SK-N-MC (cell line): Measurements from ENCODE around the gene RHOG.

Experiments
- DNase-seq: peaks from one replicate; pipeline ENCODE4 v3.0.0-alpha.2; 2011; ENCODE audit warnings: low read depth, low spot score
- H3K27ac ChIP-seq: fragments of 200-600 bp; sonication (generic); 2 replicates; pipeline ENCODE4 v1.5.1; 2016; ENCODE audit warnings: mixed run types
- H3K36me3 ChIP-seq: fragments of 200-600 bp; sonication (generic); 2 replicates; pipeline ENCODE4 v1.6.1; 2017; ENCODE audit warnings: antibody characterized with exemption, low read length, mixed read lengths; ENCODE audit not compliant: insufficient read depth
- H3K4me3 ChIP-seq: fragments of 200-600 bp; sonication (generic); 2 replicates; pipeline ENCODE4 v1.5.1; 2016
- H3K9ac ChIP-seq: fragments of 200-600 bp; sonication (generic); 2 replicates; pipeline ENCODE4 v1.8.0; 2017; ENCODE audit warnings: mixed run types, mixed read lengths; ENCODE audit not compliant: insufficient read length
- H3K9me3 ChIP-seq: fragments of 200-600 bp; sonication (generic); 2 replicates; pipeline ENCODE4 v1.6.1; 2017; ENCODE audit warnings: low read depth, mild to moderate bottlenecking, antibody characterized with exemption, low read length, moderate library complexity, mixed read lengths
- EZH2 ChIP-seq: fragments of 200-600 bp; sonication (generic); IDR thresholded peaks from one replicate; pipeline ENCODE4 v1.6.1; 2017; ENCODE audit warnings: antibody characterized with exemption
- FOXP2 ChIP-seq: optimal IDR thresholded peaks from 2 replicates; pipeline ENCODE3; 2011; ENCODE audit warnings: mild to moderate bottlenecking, moderate library complexity; ENCODE audit not compliant: insufficient read depth; ENCODE audit errors: extremely low read length, control extremely low read depth
- POLR2AphosphoS5 ChIP-seq: IDR thresholded peaks from 2 replicates; pipeline ENCODE4 v1.6.1; 2012; ENCODE audit warnings: mild to moderate bottlenecking, low read depth, low read length, borderline replicate concordance

RHOG gene

DNA sequence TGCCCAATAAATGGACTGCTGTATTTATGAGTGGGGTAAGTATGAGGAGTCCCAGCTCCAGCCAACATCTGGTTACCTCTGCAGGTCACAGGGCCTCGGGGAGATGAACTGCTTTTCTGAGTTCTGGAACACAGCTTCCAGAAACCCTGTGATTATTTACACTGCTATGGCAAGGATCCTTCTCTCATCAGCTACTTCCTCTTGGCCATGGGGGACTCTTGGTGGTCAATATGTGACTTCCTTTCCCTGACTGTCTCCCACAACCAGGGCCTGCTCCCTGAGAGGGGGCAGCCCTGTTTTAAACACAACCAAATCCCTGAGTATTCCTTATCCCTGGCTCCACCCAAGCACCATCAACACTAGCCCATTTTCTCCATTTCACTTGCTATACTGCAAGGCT lies 10.0 kb downstream of the RHOG start:
- peaks cover 23% of the 10 kb centered on the region; the same call in 1 of the 2 replicates for H3K36me3 ChIP-seq
- no peak overlapping the region for H3K4me3 ChIP-seq
- DNase-seq: no peak
- H3K9ac ChIP-seq: no peak overlapping the region
- no peaks in the 10 kb centered on the region for H3K9me3 ChIP-seq
- H3K27ac ChIP-seq: no peak overlapping the region
- TF ChIP-seq EZH2 (no peak), POLR2AphosphoS5 (no peak), FOXP2 (no peak)

GRCh38 chr11:3830088-3830487 lies 10.7 kb downstream of the RHOG start:
- Histone ChIP-seq H3K9ac (no peak overlapping the region), H3K36me3 (peaks cover 22% of the 10 kb centered on the region; the same call in 1 of the 2 replicates), H3K4me3 (no peak overlapping the region), H3K9me3 (no peaks in the 10 kb centered on the region), H3K27ac (no peak overlapping the region)
- no peak for TF ChIP-seq FOXP2
- no peak for DNase-seq

- no peak for DNase-seq
- Histone ChIP-seq H3K27ac (no peak overlapping the region), H3K36me3 (peaks cover 18% of the 10 kb centered on the region; the same call in 1 of the 2 replicates), H3K9ac (no peak overlapping the region), H3K9me3 (no peaks in the 10 kb centered on the region), H3K4me3 (no peak overlapping the region)
- no peak for TF ChIP-seq POLR2AphosphoS5
- TF ChIP-seq FOXP2: no peak
Observed at GRCh38 chr11:3827434-3828186, 13.1 kb downstream of the RHOG start.

DNA sequence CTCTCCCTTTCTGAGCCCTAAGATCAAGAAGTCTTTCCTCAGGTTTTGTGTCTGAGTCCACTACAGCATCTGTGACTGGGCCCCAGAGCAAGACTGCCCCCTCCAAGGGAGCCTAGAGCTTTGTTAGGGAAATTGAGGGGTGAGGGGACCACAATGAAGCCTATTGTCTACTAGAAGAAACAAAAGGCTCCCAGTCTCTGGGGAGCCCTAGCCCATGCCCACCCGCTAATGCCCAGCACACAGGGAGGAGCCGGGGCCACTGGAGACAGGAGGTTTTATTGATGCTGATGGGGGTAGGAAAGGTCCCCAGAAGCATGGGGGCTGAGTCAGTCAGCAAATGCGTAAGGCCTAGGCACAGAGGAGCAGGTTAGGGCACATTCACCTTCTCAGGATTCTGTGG lies 14.0 kb downstream of the RHOG start:
- Histone ChIP-seq H3K27ac (no peak overlapping the region), H3K9me3 (no peaks in the 10 kb centered on the region), H3K36me3 (peaks cover 18% of the 10 kb centered on the region; the same call in 1 of the 2 replicates), H3K4me3 (no peak overlapping the region), H3K9ac (no peak overlapping the region)
- DNase-seq: no peak
- TF ChIP-seq POLR2AphosphoS5 (no peak), EZH2 (no peak), FOXP2 (no peak)

DNA sequence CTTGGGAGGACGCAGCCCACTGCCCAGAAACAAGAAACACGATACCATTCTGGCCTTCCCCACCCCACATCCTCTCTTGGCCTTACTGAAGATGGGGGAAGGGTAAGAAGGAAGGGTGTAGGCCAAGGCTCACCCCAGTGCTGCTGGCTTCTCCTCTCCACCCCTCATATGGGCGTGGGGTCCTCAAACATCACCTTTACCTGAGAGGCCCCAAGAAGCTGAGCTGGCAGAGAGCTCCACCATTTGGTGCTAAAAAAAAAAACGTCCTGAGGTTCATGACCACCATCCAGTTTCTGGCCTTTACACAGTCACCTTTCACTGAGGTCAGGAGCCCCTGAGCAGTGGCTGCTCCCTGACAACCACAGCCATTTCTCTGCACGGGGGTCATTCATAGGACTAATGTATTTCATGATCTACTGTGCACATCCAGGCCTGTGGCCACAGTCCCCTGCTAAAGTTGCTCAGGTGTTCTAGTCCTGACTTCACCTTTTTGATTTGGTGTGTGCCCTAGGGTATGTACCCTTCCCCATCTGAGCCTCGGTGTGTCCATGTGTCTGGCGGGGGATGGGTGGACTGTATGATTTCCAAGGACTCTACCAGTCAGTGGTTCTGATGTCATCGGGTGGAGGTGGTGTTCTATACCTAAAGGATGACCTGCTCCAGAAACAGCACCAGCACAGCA lies 15.1 kb downstream of the RHOG start:
- Histone ChIP-seq H3K27ac (no peak overlapping the region), H3K4me3 (no peak overlapping the region), H3K36me3 (peaks cover 15% of the 10 kb centered on the region; the same call in 1 of the 2 replicates), H3K9ac (no peak overlapping the region), H3K9me3 (no peaks in the 10 kb centered on the region)
- TF ChIP-seq EZH2 (no peak), FOXP2 (no peak), POLR2AphosphoS5 (no peak; the same call in 1 of the 2 replicates)
- DNase-seq: no peak

DNA sequence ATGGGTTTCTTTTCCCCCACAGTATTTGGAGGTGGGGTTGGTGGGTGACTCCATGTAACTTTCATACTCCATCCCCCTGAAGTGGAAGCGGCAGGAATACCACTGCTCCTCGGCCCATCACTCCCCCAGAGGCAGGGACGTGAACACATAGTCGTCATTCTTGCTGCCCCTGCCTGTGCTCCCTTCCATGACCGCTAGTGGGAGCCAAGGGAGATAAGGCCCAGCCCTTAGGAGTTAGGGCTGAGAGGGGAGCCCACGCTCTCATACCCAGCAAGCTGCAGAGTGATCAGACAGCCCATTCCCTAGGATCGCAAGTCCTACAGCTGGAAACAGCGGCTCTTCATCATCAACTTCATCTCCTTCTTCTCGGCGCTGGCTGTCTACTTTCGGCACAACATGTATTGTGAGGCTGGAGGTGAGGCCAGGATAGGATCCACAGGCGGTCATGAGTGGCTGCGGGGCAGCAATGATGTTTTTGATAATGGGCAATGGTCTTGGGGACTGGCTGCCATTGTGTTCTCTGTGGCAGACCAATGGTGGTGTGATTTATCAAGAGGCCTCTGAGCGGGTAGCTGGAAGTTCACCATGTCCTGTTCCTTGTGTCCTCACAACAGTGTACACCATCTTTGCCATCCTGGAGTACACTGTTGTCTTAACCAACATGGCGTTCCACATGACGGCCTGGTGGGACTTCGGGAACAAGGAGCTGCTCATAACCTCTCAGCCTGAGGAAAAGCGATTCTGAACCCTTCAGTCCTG lies 15.9 kb downstream of the RHOG start:
- Histone ChIP-seq H3K36me3 (peaks cover 10% of the 10 kb centered on the region; the same call in 1 of the 2 replicates), H3K9ac (no peak overlapping the region), H3K27ac (no peak overlapping the region), H3K4me3 (no peak overlapping the region), H3K9me3 (no peaks in the 10 kb centered on the region)
- no peak for DNase-seq
- no peak for TF ChIP-seq EZH2

GRCh38 chr11:3823762-3824506 lies 16.8 kb downstream of the RHOG start:
- H3K9me3 ChIP-seq: no peaks in the 10 kb centered on the region
- H3K36me3 ChIP-seq: peaks cover 10% of the 10 kb centered on the region; the same call in 1 of the 2 replicates
- no peak overlapping the region for H3K27ac ChIP-seq
- H3K9ac ChIP-seq: no peak overlapping the region
- H3K4me3 ChIP-seq: no peak overlapping the region
- no peak for DNase-seq
- TF ChIP-seq FOXP2: no peak
- TF ChIP-seq POLR2AphosphoS5: no peak
- no peak for TF ChIP-seq EZH2

- DNase-seq: no peak
- Histone ChIP-seq H3K9ac (no peak overlapping the region), H3K36me3 (peaks cover 10% of the 10 kb centered on the region; the same call in 1 of the 2 replicates), H3K4me3 (no peak overlapping the region), H3K9me3 (no peaks in the 10 kb centered on the region), H3K27ac (no peak overlapping the region)
- TF ChIP-seq FOXP2 (no peak), POLR2AphosphoS5 (no peak), EZH2 (no peak)
Observed at GRCh38 chr11:3823303-3823702, 17.5 kb downstream of the RHOG start.
